HG03571 (cell line): ENCODE data around the gene TANGO2.

Source experiments
- ATAC-seq: cut with Tn5 transposase; IDR thresholded peaks from one replicate; pipeline ENCODE4 v1.9.1; 2021; ENCODE audit not compliant: unreplicated experiment

TANGO2 gene

GRCh38 chr22:19994851-19995610 lies 25.9 kb upstream of the TANGO2 start:
- ATAC-seq = no peak

- no peak for ATAC-seq
Observed at GRCh38 chr22:19995611-19996339, 25.1 kb upstream of the TANGO2 start.

GRCh38 chr22:19996694-19997384 lies 24.1 kb upstream of the TANGO2 start:
- ATAC-seq = no peak

GRCh38 chr22:19997561-19998231 lies 23.2 kb upstream of the TANGO2 start:
- ATAC-seq = no peak

DNA sequence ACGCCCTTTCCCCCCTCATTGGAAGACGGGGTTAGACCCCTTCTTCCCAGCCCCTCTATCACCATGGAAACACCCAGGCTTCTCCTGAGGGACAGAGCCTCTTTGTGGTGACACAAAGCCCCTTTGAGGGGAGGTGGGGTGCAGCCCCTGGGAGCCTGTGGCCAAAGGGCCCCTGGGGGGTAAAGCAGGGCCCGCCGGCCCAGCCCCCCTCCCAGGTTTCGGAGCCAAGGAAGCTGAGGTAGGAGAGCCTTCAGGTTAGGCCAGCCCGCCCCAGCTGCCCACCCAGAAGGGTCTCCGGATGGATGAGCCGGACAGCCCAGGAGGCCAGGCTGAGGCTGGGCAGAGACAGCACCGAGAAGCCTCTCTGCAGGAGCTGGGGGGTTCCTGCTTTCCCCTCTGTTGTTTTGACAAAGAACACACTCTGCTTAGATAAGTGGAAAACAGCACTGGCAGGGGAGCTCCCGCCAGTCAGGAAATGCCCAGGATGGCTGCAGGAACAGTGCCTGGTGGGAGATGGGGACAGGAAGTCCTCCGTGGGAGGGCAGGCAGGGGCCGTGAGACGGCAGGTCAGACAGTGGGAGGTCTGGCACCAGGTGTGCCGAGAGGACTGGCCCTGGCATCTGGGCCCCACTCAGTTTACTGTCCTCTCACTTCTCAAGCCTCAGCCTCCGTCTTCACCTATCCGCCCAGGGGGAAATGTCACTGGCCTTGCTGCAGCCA lies 22.5 kb upstream of the TANGO2 start:
- ATAC-seq = no peak

- ATAC-seq = no peak
Observed at GRCh38 chr22:19998991-19999820, 21.7 kb upstream of the TANGO2 start.

GRCh38 chr22:20000246-20001081 lies 20.4 kb upstream of the TANGO2 start:
- ATAC-seq = no peak

GRCh38 chr22:20001082-20001638 lies 19.8 kb upstream of the TANGO2 start:
- ATAC-seq = no peak

DNA sequence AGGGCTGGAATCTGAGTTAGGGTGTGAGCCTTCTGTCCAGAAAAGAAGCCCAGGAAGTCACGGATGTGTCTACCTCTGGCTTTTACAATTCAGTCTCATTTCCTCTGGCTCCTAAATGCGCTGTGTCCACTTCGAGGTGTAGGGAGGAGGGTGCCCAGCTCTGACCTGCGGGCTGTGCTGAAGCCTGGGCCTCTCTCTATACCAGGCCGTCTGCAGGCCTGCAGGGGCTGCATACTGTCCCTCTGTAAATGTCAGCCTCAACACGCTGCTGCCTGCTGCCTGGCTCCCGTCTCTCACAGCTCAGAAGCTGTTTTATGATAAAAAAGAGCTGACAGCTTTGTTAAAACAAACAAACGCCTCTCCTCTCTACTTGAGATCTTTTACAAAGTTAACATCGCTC lies 18.8 kb upstream of the TANGO2 start:
- no peak for ATAC-seq

GRCh38 chr22:20002636-20003035 lies 18.3 kb upstream of the TANGO2 start:
- ATAC-seq = no peak

- no peak for ATAC-seq
Observed at GRCh38 chr22:20003304-20003703, 17.6 kb upstream of the TANGO2 start.

GRCh38 chr22:20004464-20004863 lies 16.4 kb upstream of the TANGO2 start:
- ATAC-seq = no peak

DNA sequence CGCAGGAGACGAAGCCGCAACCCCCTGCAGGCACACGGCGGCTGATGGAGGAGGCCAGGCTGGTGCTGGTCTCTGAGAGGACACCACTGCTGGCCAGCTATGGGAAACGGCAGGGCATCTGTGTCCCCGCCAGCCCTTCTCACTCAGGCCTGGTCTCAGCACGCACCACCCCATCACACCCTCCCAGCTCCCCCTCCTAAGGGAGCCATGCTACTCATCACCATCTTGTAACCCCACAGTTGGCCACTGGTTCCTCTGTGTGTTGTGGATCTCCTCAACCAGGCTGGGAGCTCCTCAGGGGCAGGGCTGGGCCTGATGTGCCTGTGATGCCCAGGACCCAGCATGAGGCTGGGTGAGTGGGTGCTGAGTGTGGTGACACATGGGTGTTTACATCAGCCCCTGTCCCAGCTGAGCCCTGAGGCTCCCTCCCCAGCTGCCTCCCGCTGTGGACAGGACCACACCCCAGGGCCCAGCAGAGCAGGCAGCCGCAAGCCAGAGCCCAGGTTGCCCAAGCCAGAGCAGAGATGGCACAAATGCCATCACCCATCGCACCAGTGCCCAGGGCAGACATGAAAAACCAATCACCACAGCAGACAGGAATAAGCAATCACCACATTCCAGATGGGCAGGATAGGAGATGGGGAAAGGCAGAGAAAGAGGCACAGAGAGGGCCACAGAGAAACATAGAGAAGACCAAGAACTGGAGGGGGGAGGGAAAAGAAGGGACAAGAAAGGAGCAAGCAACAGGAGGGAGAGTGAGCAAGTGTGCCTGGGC lies 12.5 kb upstream of the TANGO2 start:
- no peak for ATAC-seq

GRCh38 chr22:20009018-20009491 lies 11.9 kb upstream of the TANGO2 start:
- ATAC-seq = no peak

GRCh38 chr22:20009582-20010306 lies 11.2 kb upstream of the TANGO2 start:
- ATAC-seq = no peak

DNA sequence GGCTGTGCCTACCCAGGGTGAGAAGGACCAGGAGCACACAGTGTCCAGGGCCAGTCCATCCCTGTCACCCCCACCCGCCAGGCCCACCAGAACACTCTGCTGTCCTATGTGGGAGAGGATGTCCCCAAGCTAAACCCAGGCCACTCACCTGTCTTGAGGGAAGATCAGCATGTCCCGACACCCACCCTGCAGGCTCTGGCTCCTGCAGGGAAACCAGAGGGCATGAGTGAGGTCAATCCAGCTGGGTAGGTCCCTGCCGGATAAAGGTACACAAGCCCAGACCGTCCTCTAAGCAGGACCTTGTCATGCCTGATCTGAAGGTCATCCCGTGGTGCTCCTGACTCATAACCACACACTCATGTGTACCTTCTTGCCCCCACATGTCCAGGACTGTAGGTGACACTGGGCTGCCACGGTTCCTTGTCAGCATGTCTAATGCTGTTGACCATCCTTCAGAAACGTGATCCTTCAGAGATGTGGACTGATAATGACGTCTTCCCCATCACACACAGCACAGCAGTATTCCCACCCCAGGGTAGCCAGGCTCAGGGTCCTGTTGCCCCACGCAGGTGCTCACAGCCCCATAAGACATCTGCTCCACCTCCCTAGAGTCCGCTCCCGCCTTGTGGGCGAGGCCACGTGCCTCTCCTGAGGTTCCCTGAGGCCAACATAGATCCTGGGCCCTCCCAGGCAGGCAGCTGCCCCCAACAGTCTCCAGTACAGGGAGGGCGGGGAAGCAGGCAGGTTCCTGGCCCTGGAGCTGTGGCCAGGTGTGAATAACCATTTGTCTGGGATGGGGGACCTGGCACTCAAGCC lies 10.4 kb upstream of the TANGO2 start:
- no peak for ATAC-seq
